ENCODE measurements around the gene CFAP100.

CFAP100 gene

GRCh38 chr3:126394179-126394976 lies at the start of gene CFAP100:
Gene CFAP100, plus strand, starts transcription at chr3:126394909. Its CDS starts 1,092 bp downstream, at chr3:126396001.
- no peak for DNase-seq

- DNase-seq = no peak
Observed at GRCh38 chr3:126345231-126345630, 49.5 kb upstream of the CFAP100 start.

- DNase-seq = no peak
Observed at GRCh38 chr3:126345641-126346460, 48.9 kb upstream of the CFAP100 start.

- no peak for DNase-seq
Observed at GRCh38 chr3:126346466-126346865, 48.2 kb upstream of the CFAP100 start.

- no peak for DNase-seq
Observed at GRCh38 chr3:126347543-126348161, 47.1 kb upstream of the CFAP100 start.

- no peak for DNase-seq
Observed at GRCh38 chr3:126348308-126348920, 46.3 kb upstream of the CFAP100 start.

GRCh38 chr3:126349071-126349470 lies 45.6 kb upstream of the CFAP100 start:
- no peak for DNase-seq

GRCh38 chr3:126349611-126350501 lies 44.9 kb upstream of the CFAP100 start:
- no peak for DNase-seq

- DNase-seq = no peak
Observed at GRCh38 chr3:126350502-126351085, 44.1 kb upstream of the CFAP100 start.

- DNase-seq = no peak
Observed at GRCh38 chr3:126351086-126351770, 43.5 kb upstream of the CFAP100 start.

- no peak for DNase-seq
Observed at GRCh38 chr3:126351771-126352475, 42.8 kb upstream of the CFAP100 start.

GRCh38 chr3:126352476-126353454 lies 41.9 kb upstream of the CFAP100 start:
- no peak for DNase-seq

GRCh38 chr3:126353694-126354321 lies 40.9 kb upstream of the CFAP100 start:
- DNase-seq = no peak

- DNase-seq = no peak
Observed at GRCh38 chr3:126354776-126355175, 39.9 kb upstream of the CFAP100 start.

- DNase-seq = no peak
Observed at GRCh38 chr3:126355251-126355650, 39.5 kb upstream of the CFAP100 start.

GRCh38 chr3:126355777-126356372 lies 38.8 kb upstream of the CFAP100 start:
- no peak for DNase-seq

- no peak for DNase-seq
Observed at GRCh38 chr3:126356373-126357264, 38.1 kb upstream of the CFAP100 start.

Data from activated CD4-positive, alpha-beta T cell treated with anti-CD3 and anti-CD28 coated beads, Interleukin-2, amount 50 U/mL, for 4 hours (primary cell).